Keratinocyte (primary cell): ENCODE measurements around the gene QRICH1. TPM values are rescaled to one million over a fixed set of nuclear protein-coding genes. Genes with fewer than 3 reads are reported as not detected.

ENCODE experiments used
- DNase-seq: peaks from one replicate; pipeline ENCODE4 v3.0.0-alpha.2; 2011; ENCODE audit warnings: low read depth, missing footprints, low spot score
- FAIRE-seq: peaks from 2 replicates; lab custom pipeline; 2011; peaks lifted over from hg19 to GRCh38; lab: Jason Lieb, UNC
- H2AFZ ChIP-seq: 2 replicates; pipeline ENCODE4 v1.6.0; 2012; ENCODE audit warnings: low read length, control low read depth, inconsistent platforms; ENCODE audit not compliant: control insufficient read depth
- H3K27ac ChIP-seq: 2 replicates; pipeline ENCODE4 v1.5.1; 2011; ENCODE audit warnings: low read length; ENCODE audit not compliant: control insufficient read depth, insufficient read depth
- H3K27me3 ChIP-seq: 3 replicates; pipeline ENCODE4 v1.6.0; 2011; ENCODE audit warnings: low read length; ENCODE audit not compliant: control insufficient read depth, insufficient read depth; ENCODE audit errors: extremely low read depth
- H3K36me3 ChIP-seq, 2 experiments: 2 replicates in 1 of 2; 3 replicates in 1 of 2; pipeline ENCODE4 v1.5.1; 2011; ENCODE audit warnings: low read length in 2 of 2, mild to moderate bottlenecking in 1 of 2; ENCODE audit not compliant: control insufficient read depth in 2 of 2, insufficient read depth in 2 of 2; ENCODE audit errors: extremely low read depth in 1 of 2
- H3K4me1 ChIP-seq: 3 replicates; pipeline ENCODE4 v1.5.1; 2011; ENCODE audit warnings: low read length; ENCODE audit not compliant: control insufficient read depth, insufficient read depth; ENCODE audit errors: extremely low read depth
- H3K4me2 ChIP-seq: 3 replicates; pipeline ENCODE4 v1.6.0; 2011; ENCODE audit warnings: low read depth, low read length; ENCODE audit not compliant: control insufficient read depth, insufficient read depth; ENCODE audit errors: extremely low read depth
- H3K4me3 ChIP-seq, 3 experiments: fragments of 200-600 bp in 1 of 3; sonication (generic) in 1 of 3; 2 replicates in 2 of 3; 3 replicates in 1 of 3; pipeline ENCODE4 v1.5.1; 2011 to 2016; ENCODE audit warnings: low read length in 3 of 3, mild to moderate bottlenecking in 3 of 3, control low read depth in 2 of 3, inconsistent platforms in 1 of 3, low read depth in 1 of 3, mixed read lengths in 1 of 3, mixed run types in 1 of 3, moderate library complexity in 1 of 3; ENCODE audit not compliant: control insufficient read depth in 2 of 3, insufficient read depth in 2 of 3; ENCODE audit errors: extremely low read depth in 1 of 3
- H3K79me2 ChIP-seq: 2 replicates; pipeline ENCODE4 v1.6.0; 2012; ENCODE audit warnings: low read length; ENCODE audit not compliant: control insufficient read depth, insufficient read depth
- H3K9ac ChIP-seq: 3 replicates; pipeline ENCODE4 v1.6.0; 2011; ENCODE audit warnings: low read length; ENCODE audit not compliant: control insufficient read depth, insufficient read depth; ENCODE audit errors: extremely low read depth
- H3K9me1 ChIP-seq: 3 replicates; pipeline ENCODE4 v1.6.0; 2011; ENCODE audit warnings: low read length; ENCODE audit not compliant: control insufficient read depth, insufficient read depth; ENCODE audit errors: extremely low read depth
- H3K9me3 ChIP-seq: 2 replicates; pipeline ENCODE4 v1.5.1; 2012; ENCODE audit warnings: low read depth, low read length; ENCODE audit not compliant: control insufficient read depth
- H4K20me1 ChIP-seq: 3 replicates; pipeline ENCODE4 v1.6.0; 2011; ENCODE audit warnings: low read length; ENCODE audit not compliant: control insufficient read depth, insufficient read depth; ENCODE audit errors: extremely low read depth
- CTCF ChIP-seq, 3 experiments: IDR thresholded peaks in 1 of 3; conservative IDR thresholded peaks in 1 of 3; optimal IDR thresholded peaks in 1 of 3; 2 replicates in 2 of 3; 3 replicates in 1 of 3; pipeline versions ENCODE3 to v1.5.1; 2011; ENCODE audit warnings: low read length in 3 of 3, mild to moderate bottlenecking in 3 of 3, moderate library complexity in 2 of 3, control low read depth in 1 of 3, inconsistent platforms in 1 of 3; ENCODE audit not compliant: insufficient read depth in 2 of 3; ENCODE audit errors: extremely low read depth in 1 of 3
- EZH2 ChIP-seq: IDR thresholded peaks from one replicate; pipeline ENCODE4 v1.6.1; 2012; ENCODE audit warnings: inconsistent platforms, mild to moderate bottlenecking, low read length, moderate library complexity
- dilution Hi-C: fragments of 300-500 bp; cut with MboI; formaldehyde crosslinking; loops from one replicate; pipeline ENCODE4 v1.7.0; 2020; ENCODE audit warnings: low sequenced_read_pairs; ENCODE audit not compliant: extremely low pct_ligation_motif_present
- polyA plus RNA-seq, 5 experiments: library from polyadenylated mRNA; depleted of rRNA in 3 of 5; stranded (reverse) in 3 of 5; stranded (forward) in 1 of 5; unstranded in 1 of 5; fragments of >200 nt; gene quantifications; 1 replicate in 1 of 5; 2 replicates in 3 of 5; 3 replicates in 1 of 5; pipeline versions ENCODE4 v1.2.1 to v1.2.3, GENCODE V29; 2011 to 2012; ENCODE audit warnings: missing spikeins in 2 of 5, low read depth in 1 of 5, low replicate concordance in 1 of 5

QRICH1 gene
- polyA plus RNA-seq, 1 donor (not counting 4 experiments of a cell fraction or from before 2014, with no cell fraction given) = 60.4 TPM

GRCh38 chr3:49021813-49022687 lies 71.8 kb downstream of the QRICH1 start, which contains the start of gene NDUFAF3:
Gene NDUFAF3, plus strand, starts transcription at chr3:49022121. Its CDS starts 24 bp downstream, at chr3:49022145.
- Histone ChIP-seq H3K79me2 (peaks cover 63% of the 10 kb centered on the region), H3K9ac (peak within 1 kb of the TSS; percentile 90), H3K4me1 (peaks cover 35% of the 10 kb centered on the region), H3K9me1 (no peaks in the 10 kb centered on the region), H3K36me3 (peaks cover 26 to 34% of the 10 kb centered on the region in 2 experiments), H3K4me2 (peak within 1 kb of the TSS; percentile 99), H3K27me3 (no peaks in the 10 kb centered on the region), H2AFZ (peak within 1 kb of the TSS; percentile 86), H4K20me1 (peaks cover 4% of the 10 kb centered on the region), H3K9me3 (no peaks in the 10 kb centered on the region), H3K4me3 (peak within 1 kb of the TSS; percentile 80 to 97 (median 93)), H3K27ac (peak within 1 kb of the TSS; percentile 91)
- dilution Hi-C loops = no loop called here
- TF ChIP-seq EZH2 = no peak
- TF ChIP-seq CTCF (optimal IDR thresholded peaks at IDR 0.05 in 1 of 3, IDR thresholded peaks at IDR 0.05 in 1 of 3, conservative IDR thresholded peaks at IDR 0.05 in 1 of 3; ENCODE audit: extremely low read depth in 1 of 3, insufficient read depth in 2 of 3, low read length in 3 of 3) = peak in 2 of 3 experiments; percentile 80 to 99
- DNase-seq (no peak), FAIRE-seq (no peak)

DNA sequence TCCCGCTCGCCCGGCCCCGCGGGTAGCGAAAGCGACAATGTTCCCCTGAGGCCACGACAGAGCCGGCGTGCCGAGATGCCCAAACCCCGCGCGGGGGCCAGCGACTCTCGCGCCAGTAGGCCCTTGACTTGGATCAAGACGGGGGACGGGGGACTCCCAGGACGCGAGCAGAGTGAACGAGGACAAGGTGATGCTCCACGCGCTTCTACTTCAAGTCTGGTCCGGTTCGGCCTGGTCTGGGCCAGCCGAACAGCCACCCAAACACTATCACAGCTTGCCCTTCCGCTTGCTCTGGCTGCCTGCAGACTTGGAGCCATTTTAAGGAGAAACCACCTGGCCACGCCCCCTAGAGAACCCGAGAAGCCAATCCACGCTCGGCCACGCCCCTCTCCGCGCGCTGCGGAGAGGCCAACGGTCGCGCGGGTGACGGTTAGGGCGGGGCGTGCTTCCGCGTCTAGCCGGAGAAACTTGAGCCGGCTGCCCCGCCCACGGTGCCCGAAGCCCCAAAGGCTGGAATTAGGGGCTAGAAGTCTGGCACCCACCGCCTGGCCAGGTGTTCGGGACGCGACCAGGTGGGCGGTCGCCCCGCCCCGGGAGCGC lies 72.6 kb downstream of the QRICH1 start:
- Histone ChIP-seq H4K20me1 (peaks cover 4% of the 10 kb centered on the region), H3K9me1 (no peaks in the 10 kb centered on the region), H3K9me3 (no peaks in the 10 kb centered on the region), H3K9ac (peak overlapping the region; percentile 90), H3K79me2 (peaks cover 57% of the 10 kb centered on the region), H3K4me1 (peaks cover 36% of the 10 kb centered on the region), H3K4me3 (peak overlapping the region; percentile 80 to 97 (median 93)), H2AFZ (peak overlapping the region; percentile 70), H3K4me2 (peak overlapping the region; percentile 99), H3K27me3 (no peaks in the 10 kb centered on the region), H3K36me3 (peaks cover 22 to 30% of the 10 kb centered on the region in 2 experiments), H3K27ac (peak overlapping the region; percentile 91)
- FAIRE-seq (peak; percentile 39), DNase-seq (peak; percentile 71)
- dilution Hi-C loops = no loop called here
- TF ChIP-seq EZH2 (no peak), CTCF (optimal IDR thresholded peaks at IDR 0.05 in 1 of 3, IDR thresholded peaks at IDR 0.05 in 1 of 3, conservative IDR thresholded peaks at IDR 0.05 in 1 of 3; ENCODE audit: extremely low read depth in 1 of 3, insufficient read depth in 2 of 3, low read length in 3 of 3) (no peak)
